Skeletal muscle satellite cell (primary cell): ENCODE measurements around the gene GKN2.

Experiments
- H3K27me3 ChIP-seq: 2 replicates; pipeline ENCODE4 v1.7.0; 2013; ENCODE audit warnings: low read length; ENCODE audit not compliant: control insufficient read depth, insufficient read depth
- H3K36me3 ChIP-seq: 2 replicates; pipeline ENCODE4 v1.7.0; 2013; ENCODE audit warnings: mild to moderate bottlenecking, control low read depth, low read length; ENCODE audit not compliant: insufficient read depth
- H3K4me1 ChIP-seq: 2 replicates; pipeline ENCODE4 v1.7.0; 2013; ENCODE audit warnings: low read length; ENCODE audit not compliant: control insufficient read depth, insufficient read depth
- H3K4me2 ChIP-seq: 2 replicates; pipeline ENCODE4 v1.7.0; 2013; ENCODE audit warnings: mild to moderate bottlenecking, low read length
- H3K4me3 ChIP-seq: 2 replicates; pipeline ENCODE4 v1.7.0; 2013; ENCODE audit warnings: low read length
- H3K9ac ChIP-seq: 2 replicates; pipeline ENCODE4 v1.7.0; 2013; ENCODE audit warnings: mild to moderate bottlenecking, low read depth, low read length, moderate library complexity
- H3K9me3 ChIP-seq: replicated peaks from 2 replicates; pipeline ENCODE4 v1.7.0; 2013; ENCODE audit warnings: mild to moderate bottlenecking, control low read depth, low read length

The GKN2 gene

DNA sequence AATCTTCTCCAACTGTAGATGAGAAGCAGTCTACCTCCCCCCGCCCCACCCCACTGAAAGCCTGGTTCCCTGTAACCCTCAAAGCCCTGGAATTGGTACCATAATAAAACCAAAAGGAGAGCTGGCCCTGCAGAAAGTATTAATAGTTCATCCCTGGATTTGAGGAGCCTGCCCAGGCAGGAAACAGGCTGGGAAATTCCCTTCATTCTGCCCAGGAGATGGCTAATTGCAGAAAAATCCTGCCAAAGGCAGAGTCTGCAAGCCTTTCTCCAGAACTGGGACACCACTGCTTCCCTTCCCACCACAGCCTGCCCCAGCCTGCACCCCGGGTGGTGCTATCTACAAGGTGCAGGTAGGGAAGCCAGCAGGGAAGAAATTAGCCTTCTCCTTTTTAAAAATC is 16.3 kb downstream of the GKN2 start:
- Histone ChIP-seq H3K4me1 (peaks cover 18% of the 10 kb centered on the region), H3K36me3 (no peaks in the 10 kb centered on the region), H3K27me3 (no peaks in the 10 kb centered on the region), H3K4me3 (no peak overlapping the region), H3K9me3 (no peaks in the 10 kb centered on the region), H3K9ac (no peak overlapping the region), H3K4me2 (no peak overlapping the region)

GRCh38 chr2:68935471-68935870 is 17.2 kb downstream of the GKN2 start:
- Histone ChIP-seq H3K4me2 (no peak overlapping the region), H3K27me3 (peaks cover 3% of the 10 kb centered on the region), H3K9ac (no peak overlapping the region), H3K9me3 (no peaks in the 10 kb centered on the region), H3K4me1 (peaks cover 18% of the 10 kb centered on the region), H3K4me3 (no peak overlapping the region), H3K36me3 (no peaks in the 10 kb centered on the region)

DNA sequence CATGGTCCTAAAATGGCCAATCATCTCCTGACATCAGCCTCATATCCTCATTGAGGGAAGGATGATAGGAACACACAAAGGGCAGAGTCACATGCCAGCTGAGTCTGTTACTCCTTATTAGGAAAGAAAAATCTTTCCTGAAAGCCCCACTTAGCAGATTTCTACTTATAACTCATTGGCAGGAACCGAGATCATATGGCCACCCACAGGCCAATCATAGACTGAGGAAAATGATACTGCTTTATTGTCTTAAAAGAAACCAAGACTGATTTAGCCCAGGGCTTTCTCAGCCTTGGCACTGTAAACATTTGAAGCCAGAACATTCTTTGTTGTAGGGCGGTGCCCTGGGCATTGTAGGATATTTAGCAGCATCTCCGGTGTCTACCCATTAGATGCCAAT is 18.7 kb downstream of the GKN2 start:
- H3K36me3 ChIP-seq: no peaks in the 10 kb centered on the region
- H3K4me3 ChIP-seq: no peak overlapping the region
- H3K4me2 ChIP-seq: no peak overlapping the region
- H3K9ac ChIP-seq: no peak overlapping the region
- no peaks in the 10 kb centered on the region for H3K9me3 ChIP-seq
- peaks cover 18% of the 10 kb centered on the region for H3K4me1 ChIP-seq
- peaks cover 3% of the 10 kb centered on the region for H3K27me3 ChIP-seq

- peaks cover 8% of the 10 kb centered on the region for H3K27me3 ChIP-seq
- no peaks in the 10 kb centered on the region for H3K9me3 ChIP-seq
These were observed 20.3 kb downstream of the GKN2 start for GRCh38 chr2:68932402-68932801.

GRCh38 chr2:68931799-68932198 is 20.9 kb downstream of the GKN2 start:
- Histone ChIP-seq H3K9me3 (no peaks in the 10 kb centered on the region), H3K27me3 (peaks cover 12% of the 10 kb centered on the region), H3K9ac (no peak overlapping the region), H3K4me1 (peaks cover 11% of the 10 kb centered on the region), H3K4me2 (no peak overlapping the region), H3K4me3 (no peak overlapping the region), H3K36me3 (no peaks in the 10 kb centered on the region)

More at GRCh38 chr2:68932402-68932801, 20.3 kb downstream of the GKN2 start:
- Histone ChIP-seq H3K9ac (no peak overlapping the region), H3K4me2 (no peak overlapping the region), H3K36me3 (no peaks in the 10 kb centered on the region), H3K4me1 (peaks cover 17% of the 10 kb centered on the region), H3K4me3 (no peak overlapping the region)

GRCh38 chr2:68931149-68931711 is 21.5 kb downstream of the GKN2 start:
- Histone ChIP-seq H3K4me1 (peaks cover 5% of the 10 kb centered on the region), H3K4me2 (no peak overlapping the region), H3K27me3 (peaks cover 18% of the 10 kb centered on the region), H3K4me3 (no peak overlapping the region), H3K36me3 (no peaks in the 10 kb centered on the region), H3K9me3 (no peaks in the 10 kb centered on the region), H3K9ac (no peak overlapping the region)

DNA sequence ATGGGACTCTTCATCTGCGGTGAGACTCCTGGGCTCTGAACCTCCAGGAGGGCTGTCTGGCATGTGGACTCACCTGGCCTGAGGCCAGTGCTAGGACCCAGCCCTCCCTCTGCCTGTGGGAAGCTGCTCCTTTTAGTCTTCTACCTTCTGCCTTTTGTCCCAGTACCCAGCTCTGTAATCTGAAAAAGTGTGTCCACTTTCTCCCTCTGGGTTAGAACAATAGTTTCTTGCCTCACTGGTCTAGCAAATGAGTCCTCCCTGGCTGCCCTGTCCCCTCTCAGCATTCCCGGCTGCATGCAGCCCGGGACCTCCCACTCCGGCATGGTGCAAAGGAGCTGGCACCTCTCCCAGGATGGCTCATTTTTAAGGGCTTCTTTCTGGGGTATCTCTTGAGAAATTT is 25.9 kb downstream of the GKN2 start:
- Histone ChIP-seq H3K27me3 (peaks cover 30% of the 10 kb centered on the region), H3K36me3 (no peaks in the 10 kb centered on the region), H3K4me1 (no peaks in the 10 kb centered on the region), H3K9ac (no peak overlapping the region), H3K4me2 (no peak overlapping the region), H3K4me3 (no peak overlapping the region), H3K9me3 (no peaks in the 10 kb centered on the region)

GRCh38 chr2:68925295-68925896 is 27.3 kb downstream of the GKN2 start:
- Histone ChIP-seq H3K27me3 (peaks cover 27% of the 10 kb centered on the region), H3K36me3 (no peaks in the 10 kb centered on the region), H3K4me3 (no peak overlapping the region), H3K9me3 (no peaks in the 10 kb centered on the region), H3K9ac (no peak overlapping the region), H3K4me1 (no peaks in the 10 kb centered on the region), H3K4me2 (no peak overlapping the region)

GRCh38 chr2:68921646-68922045 is 31.0 kb downstream of the GKN2 start:
- no peaks in the 10 kb centered on the region for H3K36me3 ChIP-seq
- H3K9ac ChIP-seq: no peak overlapping the region
- H3K9me3 ChIP-seq: no peaks in the 10 kb centered on the region
- H3K4me2 ChIP-seq: no peak overlapping the region
- H3K4me1 ChIP-seq: no peaks in the 10 kb centered on the region
- peaks cover 20% of the 10 kb centered on the region for H3K27me3 ChIP-seq
- no peak overlapping the region for H3K4me3 ChIP-seq

GRCh38 chr2:68920481-68921170 is 32.1 kb downstream of the GKN2 start:
- H3K9me3 ChIP-seq: no peaks in the 10 kb centered on the region
- no peak overlapping the region for H3K4me3 ChIP-seq
- H3K4me2 ChIP-seq: no peak overlapping the region
- H3K36me3 ChIP-seq: no peaks in the 10 kb centered on the region
- peaks cover 11% of the 10 kb centered on the region for H3K27me3 ChIP-seq
- H3K9ac ChIP-seq: no peak overlapping the region
- no peaks in the 10 kb centered on the region for H3K4me1 ChIP-seq

GRCh38 chr2:68918497-68918896 is 34.2 kb downstream of the GKN2 start:
- Histone ChIP-seq H3K4me1 (no peaks in the 10 kb centered on the region), H3K27me3 (peaks cover 11% of the 10 kb centered on the region)

More at GRCh38 chr2:68918497-68918896, 34.2 kb downstream of the GKN2 start:
- Histone ChIP-seq H3K36me3 (no peaks in the 10 kb centered on the region), H3K9me3 (no peaks in the 10 kb centered on the region), H3K4me2 (no peak overlapping the region), H3K9ac (no peak overlapping the region), H3K4me3 (no peak overlapping the region)
